H4 (cell line): Measurements from ENCODE around the gene P2RX2. TPM values are rescaled to one million over a fixed set of nuclear protein-coding genes. Genes with fewer than 3 reads are reported as not detected.

Experiments
- DNase-seq: peaks from one replicate; pipeline ENCODE4 v3.0.0-alpha.2; 2015; ENCODE audit warnings: low spot score
- total RNA-seq: library from RNA; depleted of rRNA; stranded (reverse); fragments of >200 nt; shearing (Covaris generic); gene quantifications from 2 replicates; pipeline ENCODE4 v1.2.3, GENCODE V29; 2014

P2RX2 gene
- total RNA-seq, 1 experiment from 2014 or later: not detected

GRCh38 chr12:132603240-132604150 lies 15.1 kb upstream of the P2RX2 start:
- DNase-seq: no peak

GRCh38 chr12:132604151-132604618 lies 14.4 kb upstream of the P2RX2 start:
- no peak for DNase-seq

GRCh38 chr12:132604668-132605441 lies 13.7 kb upstream of the P2RX2 start:
- DNase-seq: no peak

- DNase-seq: no peak
Observed at GRCh38 chr12:132605892-132606291, 12.7 kb upstream of the P2RX2 start.

GRCh38 chr12:132606466-132606865 lies 12.1 kb upstream of the P2RX2 start:
- DNase-seq: no peak

DNA sequence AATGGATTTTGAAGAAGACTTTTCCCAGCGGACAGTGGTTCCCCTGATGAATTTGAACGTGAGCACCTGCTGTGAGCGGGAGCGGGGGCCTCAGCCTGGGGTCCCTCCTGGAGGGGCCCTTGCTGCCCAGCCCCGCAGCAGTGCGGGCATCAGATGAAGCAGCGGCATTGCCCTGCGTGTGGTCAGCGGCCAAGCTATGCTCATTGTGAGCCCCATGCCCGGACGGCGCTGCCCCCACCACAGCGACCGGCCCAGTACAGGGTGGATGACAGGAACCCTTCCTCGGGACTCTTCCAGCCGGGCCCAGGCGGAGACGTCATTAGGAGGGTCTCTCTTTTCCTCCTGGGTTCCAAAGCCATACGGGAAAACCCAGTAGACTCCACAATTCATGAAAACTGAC lies 11.6 kb upstream of the P2RX2 start:
- no peak for DNase-seq

DNA sequence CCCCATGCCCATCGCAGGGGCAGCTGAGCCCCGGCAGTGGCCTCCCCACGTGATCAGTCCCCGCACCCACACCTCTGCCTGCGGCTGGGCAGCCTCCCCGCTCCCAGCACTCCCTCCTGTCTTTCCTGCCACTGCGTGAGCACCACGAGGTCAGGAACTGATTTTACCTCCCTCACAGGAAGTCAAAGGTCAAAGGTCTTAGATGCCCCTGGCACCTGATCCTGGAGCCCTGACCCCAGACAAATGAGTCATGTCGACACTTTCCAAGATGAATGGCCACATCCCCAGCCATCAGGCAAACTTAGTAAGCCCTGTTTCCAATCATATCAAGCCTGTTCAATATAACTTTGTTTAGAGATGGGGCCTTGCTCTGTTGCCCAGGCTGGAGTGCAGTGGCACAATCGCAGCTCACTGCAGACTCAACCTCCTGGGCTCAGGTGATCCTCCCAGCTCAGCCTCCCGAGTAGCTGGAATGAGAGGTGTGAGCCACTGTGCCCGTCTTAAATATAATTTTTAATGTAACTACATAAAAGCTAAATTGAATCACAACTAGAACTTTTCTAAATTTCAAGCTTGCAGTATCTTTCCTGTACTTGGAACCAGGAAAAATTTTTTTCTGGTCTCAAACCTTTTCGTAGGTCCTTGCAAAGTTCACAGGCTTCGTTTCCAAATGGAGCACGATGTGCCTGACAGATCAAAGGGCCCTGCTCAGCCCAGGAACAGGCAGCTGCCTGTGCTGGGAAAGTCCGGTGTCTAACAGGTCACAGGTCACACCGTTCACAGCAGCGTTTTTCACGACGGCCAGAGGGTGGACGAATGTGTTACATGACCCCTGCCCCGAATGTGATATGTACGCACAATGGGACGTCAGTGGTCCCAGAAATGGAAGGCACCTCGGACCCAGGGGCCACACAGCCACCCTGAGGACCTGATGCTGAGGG lies 10.1 kb upstream of the P2RX2 start:
- no peak for DNase-seq

DNA sequence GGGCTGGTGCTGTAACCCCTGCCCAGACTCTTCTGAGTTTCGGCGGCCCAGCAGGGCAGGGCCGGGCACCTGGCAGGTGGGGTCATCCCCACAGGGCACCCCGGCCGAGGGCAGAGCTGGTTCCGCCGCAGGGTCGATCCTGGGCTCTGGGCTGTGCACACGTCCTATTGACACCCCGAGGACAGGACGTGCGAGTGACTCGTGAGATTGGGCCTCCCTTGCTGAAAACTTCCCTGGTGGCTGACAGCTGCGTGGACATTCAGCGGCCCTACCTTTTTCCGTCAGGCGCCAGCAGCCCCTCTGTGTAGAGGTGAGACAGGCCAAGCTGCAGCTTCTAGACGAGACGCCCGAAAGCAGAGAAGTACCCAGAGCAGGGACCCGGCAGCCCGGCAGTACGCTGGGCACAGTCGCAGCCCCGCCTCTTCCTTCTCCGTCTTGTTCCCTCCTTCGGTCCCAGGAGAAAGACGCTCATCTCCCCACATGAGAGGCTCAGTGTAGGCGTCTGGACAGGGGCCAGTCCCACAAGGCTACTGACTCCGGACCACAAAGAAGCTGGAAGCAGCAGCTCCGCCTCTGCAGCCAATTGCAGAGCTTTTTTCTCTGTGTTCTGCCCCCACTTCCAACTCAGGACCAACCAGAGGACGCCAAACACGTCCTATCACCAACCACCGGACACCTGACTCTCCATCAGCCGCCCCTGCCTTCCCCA lies 8.4 kb upstream of the P2RX2 start, which contains the start of gene LRCOL1:
TSS of gene LRCOL1 (minus strand) at position 532 of the 709 bp plus-strand sequence. CDS start 4,331 bp downstream, outside the sequence.
- DNase-seq: no peak

GRCh38 chr12:132610866-132611602 lies 7.5 kb upstream of the P2RX2 start:
- no peak for DNase-seq

DNA sequence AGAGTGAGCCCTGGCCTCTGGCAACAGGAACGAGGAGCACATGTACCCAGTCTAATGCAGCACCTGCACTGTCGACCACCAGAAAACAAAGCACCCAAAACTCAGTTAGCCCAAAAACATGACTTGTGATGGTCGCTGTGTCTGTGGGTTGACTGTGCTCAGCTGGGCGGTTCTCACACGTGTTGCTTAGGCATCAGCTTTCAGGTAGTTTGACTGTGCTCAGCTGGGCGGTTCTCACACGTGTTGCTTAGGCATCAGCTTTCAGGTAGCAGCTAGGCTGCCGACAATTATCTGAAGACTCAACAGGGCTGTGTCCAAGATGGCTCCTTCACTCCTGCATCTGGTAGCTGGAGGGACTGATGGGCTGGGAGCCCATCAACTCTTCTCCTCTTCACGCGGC lies 7.0 kb upstream of the P2RX2 start:
- DNase-seq: no peak

DNA sequence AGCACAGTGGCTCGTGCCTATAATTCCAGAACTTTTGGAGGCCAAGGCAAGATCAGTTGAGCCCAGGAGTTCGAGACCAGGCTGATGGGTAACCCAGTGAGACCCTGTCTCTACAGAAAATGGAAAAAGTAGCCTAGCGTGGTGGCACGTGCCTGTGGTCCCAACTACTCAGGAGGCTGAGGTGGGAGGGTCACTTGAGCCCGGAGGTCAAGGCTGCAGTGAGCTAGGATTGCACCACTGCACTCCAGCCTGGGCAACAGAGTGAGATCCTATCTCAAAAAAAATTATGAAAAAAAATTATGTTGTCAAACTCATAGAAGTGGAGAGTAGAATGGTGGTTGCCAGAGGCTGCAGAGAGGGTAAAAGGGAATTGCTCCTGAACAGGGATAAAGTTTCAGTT lies 4.5 kb upstream of the P2RX2 start:
- no peak for DNase-seq

GRCh38 chr12:132614861-132615578 lies 3.6 kb upstream of the P2RX2 start:
- peak; percentile 68 for DNase-seq

GRCh38 chr12:132615579-132616038 lies 3.0 kb upstream of the P2RX2 start:
- no peak for DNase-seq

DNA sequence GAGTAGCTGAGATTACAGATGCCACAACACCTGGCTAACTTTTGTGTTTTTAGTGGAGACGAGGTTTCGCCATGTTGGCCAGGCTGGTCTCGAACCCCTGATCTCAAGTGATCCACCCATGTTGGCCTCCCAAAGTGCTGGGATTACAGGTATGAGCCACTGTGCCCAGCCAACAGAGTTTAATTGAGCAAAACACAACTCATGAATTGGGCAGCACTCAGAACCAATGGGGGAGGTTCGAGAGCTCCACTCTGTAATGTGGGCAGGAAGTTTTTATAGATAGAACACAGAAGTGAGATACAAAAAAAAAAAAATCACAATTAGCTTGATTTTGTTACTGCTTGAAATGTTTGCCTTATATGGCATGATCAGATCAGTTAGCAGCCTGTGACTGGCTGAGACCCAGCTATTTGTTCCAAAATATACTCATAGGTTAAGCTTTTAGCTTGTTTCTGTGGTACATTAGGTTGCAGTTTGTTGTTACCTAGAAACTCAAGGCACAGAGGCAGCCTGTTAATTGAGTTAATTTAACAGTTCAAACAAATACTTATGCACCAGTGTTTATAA lies 1.4 kb upstream of the P2RX2 start:
- no peak for DNase-seq

GRCh38 chr12:132617822-132618682 lies 524 bp upstream of the P2RX2 start:
- DNase-seq: no peak

- DNase-seq: no peak
Observed at GRCh38 chr12:132619071-132619385, 452 bp downstream of the P2RX2 start.

- no peak for DNase-seq
Observed at GRCh38 chr12:132619386-132620112, 973 bp downstream of the P2RX2 start.
